GM12878 (cell line): Measurements from ENCODE around the gene HMCES. TPM values are rescaled to one million over a fixed set of nuclear protein-coding genes. Genes with fewer than 3 reads are reported as not detected.
A peak's percentile ranks its signal among the peaks of the same experiment; 100 is the strongest.

ENCODE experiments used
- ATAC-seq: fragments of 200-7000 bp; cut with Tn5 transposase; 3 replicates; pipeline ENCODE4 v1.9.1; 2020; ENCODE audit warnings: mild to moderate bottlenecking, moderate library complexity
- BruUV-seq: library from RNA; stranded (reverse); fragments of 400-500 nt; replicated peaks from 2 replicates; lab custom pipeline; 2021; lab: Mats Ljungman, UMichigan
- CTCF ChIA-PET: fragments of 300-600 bp; sonication (Branson Sonifier 250); formaldehyde crosslinking; extraction: SDS; loops from one replicate; lab custom pipeline; 2021; ENCODE audit warnings: inconsistent platforms; lab: Yijun Ruan, JAX
- POLR2A ChIA-PET: fragments of 350-600 bp; formaldehyde crosslinking; extraction: SDS; loops from one replicate; lab custom pipeline; 2021; ENCODE audit warnings: inconsistent platforms; lab: Charles Lee
- RAD21 ChIA-PET: fragments of 300-600 bp; sonication (Branson Sonifier 250); formaldehyde crosslinking; loops from one replicate; lab custom pipeline; 2023; ENCODE audit warnings: antibody characterized with exemption; ENCODE audit not compliant: unreplicated experiment; lab: Charles Lee
- SMC1A ChIA-PET: fragments of 300-600 bp; sonication (Branson Sonifier 250); formaldehyde crosslinking; loops from one replicate; lab custom pipeline; 2023; ENCODE audit not compliant: unreplicated experiment, uncharacterized antibody; lab: Charles Lee
- DNase-seq: peaks from one replicate; pipeline ENCODE4 v3.0.0-alpha.2; 2011; ENCODE audit warnings: low read depth, low spot score
- FAIRE-seq: peaks from 3 replicates; lab custom pipeline; 2011; peaks lifted over from hg19 to GRCh38; lab: Jason Lieb, UNC
- H2AFZ ChIP-seq: 2 replicates; pipeline ENCODE4 v1.6.0; 2011; ENCODE audit warnings: low read depth, low read length, control low read depth; ENCODE audit not compliant: control insufficient read depth
- H3K27ac ChIP-seq: 2 replicates; pipeline ENCODE4 v1.5.1; 2011; ENCODE audit warnings: control low read depth; ENCODE audit not compliant: control insufficient read depth, insufficient read depth
- H3K27me3 ChIP-seq, 2 experiments: replicated peaks in 1 of 2; 2 replicates each; pipeline versions ENCODE4 v1.6.0 to v1.6.1; 2011; ENCODE audit warnings: low read length in 1 of 2; ENCODE audit not compliant: control insufficient read depth in 2 of 2, insufficient read depth in 2 of 2
- H3K36me3 ChIP-seq, 2 experiments: 2 replicates each; pipeline ENCODE4 v1.5.1; 2011; ENCODE audit warnings: low read length in 1 of 2; ENCODE audit not compliant: control insufficient read depth in 2 of 2, insufficient read depth in 2 of 2
- H3K4me1 ChIP-seq: 2 replicates; pipeline ENCODE4 v1.6.1; 2011; ENCODE audit warnings: mild to moderate bottlenecking, low read length, moderate library complexity, mixed read lengths; ENCODE audit not compliant: control insufficient read depth, insufficient read depth
- H3K4me2 ChIP-seq: 2 replicates; pipeline ENCODE4 v1.6.0; 2011; ENCODE audit warnings: control low read depth; ENCODE audit not compliant: control insufficient read depth, insufficient read depth
- H3K4me3 ChIP-seq: fragments of 200-600 bp; sonication (generic); 2 replicates; pipeline ENCODE4 v1.5.1; 2016
- H3K79me2 ChIP-seq: 2 replicates; pipeline ENCODE4 v1.6.0; 2011; ENCODE audit warnings: low read length; ENCODE audit not compliant: control insufficient read depth, insufficient read depth
- H3K9ac ChIP-seq: 2 replicates; pipeline ENCODE4 v1.8.0; 2011; ENCODE audit warnings: low read length, control low read depth, mixed read lengths; ENCODE audit not compliant: control insufficient read depth, insufficient read depth
- H3K9me3 ChIP-seq: replicated peaks from 3 replicates; pipeline ENCODE4 v1.5.1; 2011; ENCODE audit warnings: mild to moderate bottlenecking, low read length; ENCODE audit not compliant: control insufficient read depth, insufficient read depth
- H4K20me1 ChIP-seq: 2 replicates; pipeline ENCODE4 v1.6.0; 2011; ENCODE audit not compliant: control insufficient read depth, insufficient read depth
- ATF7 ChIP-seq: fragments of 450-650 bp; IDR thresholded peaks from 2 replicates; pipeline ENCODE4 v1.6.1; 2016; ENCODE audit warnings: low read depth, mild to moderate bottlenecking
- CREM ChIP-seq: IDR thresholded peaks from 2 replicates; pipeline ENCODE4 v1.6.1; 2014; ENCODE audit warnings: antibody characterized with exemption, low read depth
- EP300 ChIP-seq, 2 experiments: fragments of 150-350 bp in 1 of 2; IDR thresholded peaks; 2 replicates each; pipeline ENCODE4 v1.6.1; 2011 to 2012; ENCODE audit warnings: low read depth in 2 of 2, low read length in 2 of 2, borderline replicate concordance in 1 of 2, improper control_type of control experiment in 1 of 2, inconsistent platforms in 1 of 2; ENCODE audit not compliant: control insufficient read depth in 1 of 2
- NFXL1 ChIP-seq: fragments of 450-650 bp; IDR thresholded peaks from 2 replicates; pipeline ENCODE4 v1.6.1; 2017; ENCODE audit warnings: antibody characterized with exemption, mild to moderate bottlenecking, borderline replicate concordance
- PML ChIP-seq: IDR thresholded peaks from 2 replicates; pipeline ENCODE4 v1.6.1; 2012; ENCODE audit warnings: low read length, inconsistent platforms
- POLR2AphosphoS2 ChIP-seq: IDR thresholded peaks from 2 replicates; pipeline ENCODE4 v1.6.1; 2011; ENCODE audit warnings: low read depth, mild to moderate bottlenecking, low read length, improper control_type of control experiment, moderate library complexity
- POLR2AphosphoS5 ChIP-seq: IDR thresholded peaks from 2 replicates; pipeline ENCODE4 v1.6.1; 2011; ENCODE audit warnings: mild to moderate bottlenecking, low read length, inconsistent platforms
- YBX1 ChIP-seq: fragments of 450-650 bp; IDR thresholded peaks from 2 replicates; pipeline ENCODE4 v1.6.1; 2016; ENCODE audit warnings: antibody characterized with exemption
- YY1 ChIP-seq: IDR thresholded peaks from 2 replicates; pipeline ENCODE4 v1.6.1; 2011; ENCODE audit warnings: low read depth, mild to moderate bottlenecking, low read length
- WGBS: methylation state at CpG from one replicate; pipeline ENCODE4 v1.1.6; 2016; ENCODE audit warnings: low lambda C conversion rate; ENCODE audit not compliant: insufficient replicate concordance, insufficient coverage; ENCODE audit errors: missing lambda C conversion rate; 5-methylcytosine and 5-hydroxymethylcytosine counted together
- in situ Hi-C: fragments of 300-500 bp; cut with MboI; formaldehyde crosslinking; loops from 9 replicates; pipeline ENCODE4 v1.14.3; 2018; ENCODE audit warnings: mixed read lengths
- intact Hi-C: fragments of 100-400 bp; cut with micrococcal nuclease; formaldehyde crosslinking; loops from one replicate; pipeline ENCODE4 v1.14.2; 2022; ENCODE audit not compliant: unreplicated experiment
- polyA plus RNA-seq, 11 experiments: library from polyadenylated mRNA; depleted of rRNA in 4 of 11; unstranded in 6 of 11; stranded (reverse) in 5 of 11; fragments of >200 nt; fragmentation: Nextera tagmentation in 4 of 11; fragmentation: Illumina TruSeq in 1 of 11; extraction: Ambion mirVana in 4 of 11; extraction: Trizol in 1 of 11; gene quantifications; 1 replicate in 1 of 11; 2 replicates in 10 of 11; pipeline versions ENCODE4 v1.2.1 to v1.2.3, GENCODE V29; 2011 to 2016; ENCODE audit warnings: inconsistent platforms in 2 of 11, missing spikeins in 2 of 11, low read depth in 1 of 11
- total RNA-seq, 4 experiments: library from RNA; depleted of rRNA in 3 of 4; stranded (reverse); fragments of >200 nt in 3 of 4; fragmentation: Illumina TruSeq in 1 of 4; extraction: Trizol in 1 of 4; gene quantifications; 2 replicates each; pipeline versions ENCODE4 v1.2.1 to v1.2.3, GENCODE V29; 2013 to 2021
- TF ChIP-seq, protein P1 (sequence below): fragments of 450-650 bp; IDR thresholded peaks from 2 replicates; pipeline ENCODE4 v1.6.1; 2017; ENCODE audit warnings: low read depth, mild to moderate bottlenecking, moderate library complexity
- TF ChIP-seq, protein P2 (sequence below): fragments of 450-650 bp; IDR thresholded peaks from 2 replicates; pipeline ENCODE4 v1.6.1; 2017; ENCODE audit warnings: mild to moderate bottlenecking, moderate library complexity

Gene HMCES
- total and polyA plus RNA-seq, 10 of the 15 experiments (the other 5 are each of a cell fraction or from before 2014, with no cell fraction given), result 12.4 to 49.8 (median 27.0) TPM

DNA sequence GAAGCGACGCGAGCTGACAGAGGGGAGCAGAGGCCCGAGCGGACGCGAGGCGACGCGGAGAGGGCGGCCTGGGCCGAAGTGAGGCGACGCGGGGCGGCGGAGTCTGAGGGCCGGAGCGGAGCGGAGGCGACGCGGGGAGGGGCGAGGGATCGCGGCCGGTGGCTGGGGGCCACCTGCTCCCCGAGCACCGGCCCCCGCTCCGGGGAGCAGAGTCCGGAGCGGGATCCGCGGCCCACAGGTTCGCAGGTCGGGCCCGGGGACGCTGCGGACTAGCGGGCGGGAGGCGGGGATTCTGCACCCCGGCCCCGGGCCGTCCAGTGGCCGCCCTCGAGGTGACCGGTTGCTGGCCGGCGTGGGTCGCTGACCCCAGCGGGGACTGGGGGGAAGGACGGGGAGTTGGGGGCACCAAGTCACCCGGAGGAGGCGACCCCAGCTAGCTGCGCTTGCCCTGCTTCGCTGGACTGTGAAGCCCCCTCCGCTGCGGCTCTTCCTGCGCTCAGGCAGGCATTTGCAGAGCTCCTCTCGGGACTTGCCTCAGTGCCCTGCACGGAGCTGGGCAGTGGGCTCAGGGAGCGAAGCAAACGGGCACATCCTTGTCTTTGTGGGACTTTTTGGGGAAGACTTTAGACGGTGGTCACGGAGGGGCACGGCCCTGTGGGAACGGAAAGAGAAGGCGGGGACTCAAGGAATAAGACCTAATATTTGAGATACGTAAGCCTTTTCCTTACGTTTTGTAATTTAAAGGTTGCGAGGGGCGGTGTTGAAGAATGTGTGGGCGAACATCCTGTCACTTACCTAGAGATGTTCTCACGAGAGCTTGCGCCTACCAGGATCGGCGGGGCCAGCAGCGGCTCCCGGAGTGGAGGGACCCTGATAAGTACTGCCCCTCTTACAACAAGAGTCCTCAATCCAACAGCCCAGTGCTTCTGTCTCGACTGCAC is 566 bp downstream of the HMCES start (continued):
- TF ChIP-seq EP300 (IDR thresholded peaks at IDR 0.05; ENCODE audit: borderline replicate concordance in 1 of 2, control insufficient read depth in 1 of 2, low read depth in 2 of 2, low read length in 2 of 2) (0 out of 4 replicates have a peak, but pooled peaks of 1 of the 2 experiments have one; percentile 12), POLR2AphosphoS2 (peak; percentile 77; the same call in 1 of the 2 replicates), ATF7 (peak; percentile 26; the same call in 1 of the 2 replicates), YY1 (no peak), POLR2AphosphoS5 (peak; percentile 56)
- TF ChIP-seq, protein P1, sequence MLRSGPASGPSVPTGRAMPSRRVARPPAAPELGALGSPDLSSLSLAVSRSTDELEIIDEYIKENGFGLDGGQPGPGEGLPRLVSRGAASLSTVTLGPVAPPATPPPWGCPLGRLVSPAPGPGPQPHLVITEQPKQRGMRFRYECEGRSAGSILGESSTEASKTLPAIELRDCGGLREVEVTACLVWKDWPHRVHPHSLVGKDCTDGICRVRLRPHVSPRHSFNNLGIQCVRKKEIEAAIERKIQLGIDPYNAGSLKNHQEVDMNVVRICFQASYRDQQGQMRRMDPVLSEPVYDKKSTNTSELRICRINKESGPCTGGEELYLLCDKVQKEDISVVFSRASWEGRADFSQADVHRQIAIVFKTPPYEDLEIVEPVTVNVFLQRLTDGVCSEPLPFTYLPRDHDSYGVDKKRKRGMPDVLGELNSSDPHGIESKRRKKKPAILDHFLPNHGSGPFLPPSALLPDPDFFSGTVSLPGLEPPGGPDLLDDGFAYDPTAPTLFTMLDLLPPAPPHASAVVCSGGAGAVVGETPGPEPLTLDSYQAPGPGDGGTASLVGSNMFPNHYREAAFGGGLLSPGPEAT, result 0 out of 2 replicates have a peak, but pooled peaks have one; percentile 23

DNA sequence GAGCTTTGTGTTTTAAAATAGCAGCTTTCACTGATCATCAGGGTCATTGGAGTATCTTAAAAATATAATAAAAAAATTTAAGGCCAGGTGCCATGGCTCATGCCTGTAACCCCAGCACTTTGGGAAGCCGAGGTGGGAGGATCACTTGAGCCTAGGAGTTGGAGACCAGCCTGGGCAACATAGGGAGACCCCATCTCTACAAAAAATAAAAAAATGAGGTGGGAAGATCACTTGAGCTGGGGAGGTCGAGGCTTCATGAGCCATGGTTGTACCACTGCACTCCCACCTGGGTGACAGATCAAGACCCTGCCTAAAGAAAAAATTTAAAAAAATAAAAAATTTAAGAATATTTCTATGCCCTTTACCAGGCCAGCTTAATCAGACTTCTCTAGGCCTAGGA is 1.5 kb downstream of the HMCES start:
- Histone ChIP-seq H3K27me3 (no peaks in the 10 kb centered on the region), H3K27ac (no peak overlapping the region), H3K4me3 (peak overlapping the region; percentile 76; the same call in 1 of the 2 replicates), H3K36me3 (peaks cover 6 to 18% of the 10 kb centered on the region in 2 experiments), H4K20me1 (peaks cover 2% of the 10 kb centered on the region; the same call in 1 of the 2 replicates), H2AFZ (no peak overlapping the region), H3K4me1 (peaks cover 60% of the 10 kb centered on the region), H3K79me2 (peaks cover 6% of the 10 kb centered on the region), H3K4me2 (peak overlapping the region; percentile 99), H3K9ac (peak overlapping the region; percentile 85; the same call in 1 of the 2 replicates), H3K9me3 (no peaks in the 10 kb centered on the region)
- ChIA-PET CTCF (interaction anchor here (0.8 to 2.1 kb wide), 4 partner anchors 18 to 36 kb away, joined by 3 to 13 read pairs (median 6); a partner anchor contains a TSS), SMC1A (interaction anchor here (1.5 to 6.0 kb wide), 3 partner anchors 31 to 34 kb away, joined by 4 to 75 read pairs (median 8); partner anchors contain the start of gene COPG1), RAD21 (interaction anchor here (1.1 to 3.1 kb wide), 4 partner anchors 30 to 310 kb away, joined by 4 to 22 read pairs (median 6); a partner anchor contains a TSS), POLR2A (interaction anchor here (0.6 to 3.7 kb wide), 10 partner anchors 22 to 162 kb away, joined by 3 to 27 read pairs (median 4); partner anchors contain the start of genes CNBP and COPG1)
- in situ Hi-C loops (no loop called here), intact Hi-C loops (no loop called here)
- BruUV-seq, result no TSS peak
- WGBS, result 87% methylated on average over 2 of the region's 2 CpGs
- no peak for FAIRE-seq
- ATAC-seq, result no peak
- no peak for DNase-seq
- no peak for TF ChIP-seq YBX1
- TF ChIP-seq PML, result no peak
- TF ChIP-seq NFXL1, result no peak
- TF ChIP-seq, protein P2, sequence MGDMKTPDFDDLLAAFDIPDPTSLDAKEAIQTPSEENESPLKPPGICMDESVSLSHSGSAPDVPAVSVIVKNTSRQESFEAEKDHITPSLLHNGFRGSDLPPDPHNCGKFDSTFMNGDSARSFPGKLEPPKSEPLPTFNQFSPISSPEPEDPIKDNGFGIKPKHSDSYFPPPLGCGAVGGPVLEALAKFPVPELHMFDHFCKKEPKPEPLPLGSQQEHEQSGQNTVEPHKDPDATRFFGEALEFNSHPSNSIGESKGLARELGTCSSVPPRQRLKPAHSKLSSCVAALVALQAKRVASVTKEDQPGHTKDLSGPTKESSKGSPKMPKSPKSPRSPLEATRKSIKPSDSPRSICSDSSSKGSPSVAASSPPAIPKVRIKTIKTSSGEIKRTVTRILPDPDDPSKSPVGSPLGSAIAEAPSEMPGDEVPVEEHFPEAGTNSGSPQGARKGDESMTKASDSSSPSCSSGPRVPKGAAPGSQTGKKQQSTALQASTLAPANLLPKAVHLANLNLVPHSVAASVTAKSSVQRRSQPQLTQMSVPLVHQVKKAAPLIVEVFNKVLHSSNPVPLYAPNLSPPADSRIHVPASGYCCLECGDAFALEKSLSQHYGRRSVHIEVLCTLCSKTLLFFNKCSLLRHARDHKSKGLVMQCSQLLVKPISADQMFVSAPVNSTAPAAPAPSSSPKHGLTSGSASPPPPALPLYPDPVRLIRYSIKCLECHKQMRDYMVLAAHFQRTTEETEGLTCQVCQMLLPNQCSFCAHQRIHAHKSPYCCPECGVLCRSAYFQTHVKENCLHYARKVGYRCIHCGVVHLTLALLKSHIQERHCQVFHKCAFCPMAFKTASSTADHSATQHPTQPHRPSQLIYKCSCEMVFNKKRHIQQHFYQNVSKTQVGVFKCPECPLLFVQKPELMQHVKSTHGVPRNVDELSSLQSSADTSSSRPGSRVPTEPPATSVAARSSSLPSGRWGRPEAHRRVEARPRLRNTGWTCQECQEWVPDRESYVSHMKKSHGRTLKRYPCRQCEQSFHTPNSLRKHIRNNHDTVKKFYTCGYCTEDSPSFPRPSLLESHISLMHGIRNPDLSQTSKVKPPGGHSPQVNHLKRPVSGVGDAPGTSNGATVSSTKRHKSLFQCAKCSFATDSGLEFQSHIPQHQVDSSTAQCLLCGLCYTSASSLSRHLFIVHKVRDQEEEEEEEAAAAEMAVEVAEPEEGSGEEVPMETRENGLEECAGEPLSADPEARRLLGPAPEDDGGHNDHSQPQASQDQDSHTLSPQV, result no peak
- TF ChIP-seq CREM, result no peak
